ENCODE results near the gene ZNF823.

DNA sequence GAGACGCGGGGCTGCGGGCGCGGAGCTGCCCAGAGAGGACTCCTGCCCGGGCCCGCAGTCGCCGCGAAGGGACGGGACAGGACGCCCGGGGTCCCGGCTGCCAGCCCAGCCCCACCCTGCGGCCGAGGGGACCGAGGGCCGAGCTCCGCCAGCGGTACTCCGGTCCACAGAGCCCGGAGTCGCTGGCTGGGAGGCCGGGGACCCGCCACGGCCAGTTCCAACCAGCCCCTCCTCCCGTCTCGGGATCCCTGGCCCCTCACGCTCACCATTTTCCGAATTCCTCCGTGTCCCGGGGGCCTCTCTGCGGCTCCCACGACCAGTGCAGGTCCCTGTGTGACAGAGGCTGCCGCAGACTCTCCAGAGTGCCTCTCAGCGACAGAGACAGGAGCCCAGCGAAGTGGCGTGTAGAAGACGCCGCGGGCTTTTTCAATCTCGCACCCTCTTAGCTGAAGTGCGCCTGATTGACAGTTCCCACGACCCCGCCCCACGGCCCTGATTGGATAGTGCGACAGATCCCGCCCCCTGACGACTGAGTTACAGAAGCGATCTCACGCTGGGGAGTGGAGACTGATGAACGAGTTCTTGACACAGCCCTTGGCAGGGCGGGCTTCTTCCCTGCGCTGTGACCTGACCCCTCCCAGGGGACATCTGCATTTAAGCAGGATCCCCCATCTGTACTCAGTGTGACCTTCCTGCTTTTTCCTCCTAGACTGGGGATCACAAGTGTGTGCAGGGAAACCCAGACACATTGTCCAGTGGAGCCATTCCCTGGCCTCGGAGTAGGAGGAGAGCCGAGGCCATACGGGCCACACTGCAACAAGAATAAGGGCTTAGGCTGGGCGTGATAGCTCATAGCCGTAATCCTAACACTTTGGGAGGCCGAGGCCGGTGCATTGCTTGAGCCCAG is 44.0 kb downstream of the ZNF823 start:
- TF ChIP-seq, protein P1, sequence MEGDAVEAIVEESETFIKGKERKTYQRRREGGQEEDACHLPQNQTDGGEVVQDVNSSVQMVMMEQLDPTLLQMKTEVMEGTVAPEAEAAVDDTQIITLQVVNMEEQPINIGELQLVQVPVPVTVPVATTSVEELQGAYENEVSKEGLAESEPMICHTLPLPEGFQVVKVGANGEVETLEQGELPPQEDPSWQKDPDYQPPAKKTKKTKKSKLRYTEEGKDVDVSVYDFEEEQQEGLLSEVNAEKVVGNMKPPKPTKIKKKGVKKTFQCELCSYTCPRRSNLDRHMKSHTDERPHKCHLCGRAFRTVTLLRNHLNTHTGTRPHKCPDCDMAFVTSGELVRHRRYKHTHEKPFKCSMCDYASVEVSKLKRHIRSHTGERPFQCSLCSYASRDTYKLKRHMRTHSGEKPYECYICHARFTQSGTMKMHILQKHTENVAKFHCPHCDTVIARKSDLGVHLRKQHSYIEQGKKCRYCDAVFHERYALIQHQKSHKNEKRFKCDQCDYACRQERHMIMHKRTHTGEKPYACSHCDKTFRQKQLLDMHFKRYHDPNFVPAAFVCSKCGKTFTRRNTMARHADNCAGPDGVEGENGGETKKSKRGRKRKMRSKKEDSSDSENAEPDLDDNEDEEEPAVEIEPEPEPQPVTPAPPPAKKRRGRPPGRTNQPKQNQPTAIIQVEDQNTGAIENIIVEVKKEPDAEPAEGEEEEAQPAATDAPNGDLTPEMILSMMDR (conservative IDR thresholded peaks at IDR 0.05 in 1 of 2, IDR thresholded peaks at IDR 0.05 in 1 of 2; ENCODE audit: extremely low read depth in 1 of 2, insufficient read depth in 1 of 2, low read depth in 1 of 2, low read length in 2 of 2): no peak
- TF ChIP-seq EZH2 (IDR thresholded peaks at IDR 0.05; ENCODE audit: borderline replicate concordance, low read length): no peak

All from mammary epithelial cell (primary cell).